ENCODE measurements around the gene SP110.

SP110 gene

GRCh38 chr2:230152334-230152733, 67.5 kb downstream of the SP110 start:
- DNase-seq (ENCODE audit: low read depth): no peak
- no peak for TF ChIP-seq CTCF (IDR thresholded peaks at IDR 0.05; ENCODE audit: insufficient read depth, low read depth, low read length, missing control alignments)
- no peak overlapping the region for H3K4me3 ChIP-seq (ENCODE audit: low read length)

GRCh38 chr2:230144355-230144754, 75.4 kb downstream of the SP110 start:
- no peak for DNase-seq (ENCODE audit: low read depth)
- no peak for TF ChIP-seq CTCF (IDR thresholded peaks at IDR 0.05; ENCODE audit: insufficient read depth, low read depth, low read length, missing control alignments)
- H3K4me3 ChIP-seq (ENCODE audit: low read length): no peak overlapping the region

- no peak overlapping the region for H3K4me3 ChIP-seq (ENCODE audit: low read length)
- no peak for TF ChIP-seq CTCF (IDR thresholded peaks at IDR 0.05; ENCODE audit: insufficient read depth, low read depth, low read length, missing control alignments)
- no peak for DNase-seq (ENCODE audit: low read depth)
Measured at GRCh38 chr2:230140667-230141066, 79.1 kb downstream of the SP110 start.

- no peak for TF ChIP-seq CTCF (IDR thresholded peaks at IDR 0.05; ENCODE audit: insufficient read depth, low read depth, low read length, missing control alignments)
- no peak overlapping the region for H3K4me3 ChIP-seq (ENCODE audit: low read length)
- DNase-seq (ENCODE audit: low read depth): peak; percentile 90
Measured at GRCh38 chr2:230137902-230138539, 81.8 kb downstream of the SP110 start.

- no peak overlapping the region for H3K4me3 ChIP-seq (ENCODE audit: low read length)
- DNase-seq (ENCODE audit: low read depth): no peak
- TF ChIP-seq CTCF (IDR thresholded peaks at IDR 0.05; ENCODE audit: insufficient read depth, low read depth, low read length, missing control alignments): no peak
Measured at GRCh38 chr2:230135130-230135525, 84.7 kb downstream of the SP110 start.

- no peak overlapping the region for H3K4me3 ChIP-seq (ENCODE audit: low read length)
- DNase-seq (ENCODE audit: low read depth): peak; percentile 66
- TF ChIP-seq CTCF (IDR thresholded peaks at IDR 0.05; ENCODE audit: insufficient read depth, low read depth, low read length, missing control alignments): no peak
Measured at GRCh38 chr2:230134496-230135129, 85.2 kb downstream of the SP110 start.

GRCh38 chr2:230131366-230131765, 88.4 kb downstream of the SP110 start:
- TF ChIP-seq CTCF (IDR thresholded peaks at IDR 0.05; ENCODE audit: insufficient read depth, low read depth, low read length, missing control alignments): no peak
- no peak for DNase-seq (ENCODE audit: low read depth)
- H3K4me3 ChIP-seq (ENCODE audit: low read length): no peak overlapping the region
